GM18909 (cell line): ENCODE data around the gene ZFP3.
"Not testable (repeated sequence)": the region's sequence is repeated elsewhere in the genome, so short reads cannot be mapped to it uniquely, and the experiment has no call there.

Source experiments
- ATAC-seq: cut with Tn5 transposase; IDR thresholded peaks from one replicate; pipeline ENCODE4 v1.9.1; 2021; ENCODE audit warnings: mild to moderate bottlenecking; ENCODE audit not compliant: unreplicated experiment, poor library complexity

ZFP3 gene

GRCh38 chr17:5078106-5079028, at the start of gene ZFP3:
ZFP3 (plus strand) TSS chr17:5078467; CDS start chr17:5091505, 13,038 bp downstream.
- peak; percentile 92 for ATAC-seq

- ATAC-seq = not testable (repeated sequence)
These were observed 48.1 kb upstream of the ZFP3 start for GRCh38 chr17:5030168-5030567.

- no peak for ATAC-seq
These were observed 46.7 kb upstream of the ZFP3 start for GRCh38 chr17:5031365-5032082.

- no peak for ATAC-seq
These were observed 45.4 kb upstream of the ZFP3 start for GRCh38 chr17:5032865-5033264.

GRCh38 chr17:5033352-5034015, 44.8 kb upstream of the ZFP3 start:
- ATAC-seq = no peak

GRCh38 chr17:5034063-5034462, 44.2 kb upstream of the ZFP3 start:
- no peak for ATAC-seq

GRCh38 chr17:5034651-5035050, 43.6 kb upstream of the ZFP3 start:
- no peak for ATAC-seq

GRCh38 chr17:5035315-5035714, 43.0 kb upstream of the ZFP3 start, which contains the start of gene SLC52A1:
SLC52A1 (minus strand) TSS chr17:5035426; CDS start chr17:5034606, 820 bp downstream.
- ATAC-seq = no peak

- no peak for ATAC-seq
These were observed 35.9 kb upstream of the ZFP3 start for GRCh38 chr17:5042157-5043022.

GRCh38 chr17:5043524-5043923, 34.7 kb upstream of the ZFP3 start:
- ATAC-seq = no peak

- ATAC-seq = no peak
These were observed 33.6 kb upstream of the ZFP3 start for GRCh38 chr17:5044630-5045029.

- ATAC-seq = no peak
These were observed 32.8 kb upstream of the ZFP3 start for GRCh38 chr17:5045496-5045895.

- ATAC-seq = no peak
These were observed 30.8 kb upstream of the ZFP3 start for GRCh38 chr17:5047446-5047845.

GRCh38 chr17:5049314-5049841, 28.9 kb upstream of the ZFP3 start:
- no peak for ATAC-seq

GRCh38 chr17:5050278-5050677, 28.0 kb upstream of the ZFP3 start:
- no peak for ATAC-seq

- no peak for ATAC-seq
These were observed 22.7 kb upstream of the ZFP3 start for GRCh38 chr17:5055543-5055942.

GRCh38 chr17:5065227-5065744, 13.0 kb upstream of the ZFP3 start:
- ATAC-seq = no peak

GRCh38 chr17:5068236-5068635, 10.0 kb upstream of the ZFP3 start:
- no peak for ATAC-seq

- ATAC-seq = no peak
These were observed 8.5 kb upstream of the ZFP3 start for GRCh38 chr17:5069724-5070123.
